ENCODE measurements around the gene CYTH4.
"Not testable (repeated sequence)": the region's sequence is repeated elsewhere in the genome, so short reads cannot be mapped to it uniquely, and the experiment has no call there.

CYTH4 gene, protein sequence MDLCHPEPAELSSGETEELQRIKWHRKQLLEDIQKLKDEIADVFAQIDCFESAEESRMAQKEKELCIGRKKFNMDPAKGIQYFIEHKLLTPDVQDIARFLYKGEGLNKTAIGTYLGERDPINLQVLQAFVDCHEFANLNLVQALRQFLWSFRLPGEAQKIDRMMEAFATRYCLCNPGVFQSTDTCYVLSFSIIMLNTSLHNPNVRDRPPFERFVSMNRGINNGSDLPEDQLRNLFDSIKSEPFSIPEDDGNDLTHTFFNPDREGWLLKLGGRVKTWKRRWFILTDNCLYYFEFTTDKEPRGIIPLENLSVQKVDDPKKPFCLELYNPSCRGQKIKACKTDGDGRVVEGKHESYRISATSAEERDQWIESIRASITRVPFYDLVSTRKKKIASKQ

DNA sequence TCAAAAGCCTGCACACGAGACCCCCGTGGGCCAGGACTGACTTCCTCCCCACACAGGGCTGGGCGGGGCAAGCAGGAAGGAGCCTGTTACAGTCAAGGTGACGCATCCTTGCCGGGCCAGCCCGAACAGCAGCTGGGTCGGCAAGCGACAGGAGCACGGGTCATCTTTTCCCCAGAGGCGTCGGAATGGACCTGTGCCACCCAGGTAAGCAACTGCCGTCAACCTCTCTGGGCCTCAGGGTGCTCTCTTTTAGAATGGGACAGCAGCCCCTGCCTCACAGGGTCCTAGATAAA is at the start of gene CYTH4:
CYTH4 (plus strand) TSS at position 124 of the 293 bp plus-strand sequence; CDS start at position 186, 62 bp downstream.
- no peak for DNase-seq

- DNase-seq, result not testable (repeated sequence)
Measured at GRCh38 chr22:37233371-37233750, 48.9 kb upstream of the CYTH4 start.

GRCh38 chr22:37233751-37234631 is 48.3 kb upstream of the CYTH4 start:
- DNase-seq, result no peak

- DNase-seq, result no peak
Measured at GRCh38 chr22:37234736-37235711, 47.3 kb upstream of the CYTH4 start.

GRCh38 chr22:37235897-37236607 is 46.3 kb upstream of the CYTH4 start:
- DNase-seq, result peak; percentile 4

GRCh38 chr22:37237371-37238268 is 44.7 kb upstream of the CYTH4 start:
- no peak for DNase-seq

DNA sequence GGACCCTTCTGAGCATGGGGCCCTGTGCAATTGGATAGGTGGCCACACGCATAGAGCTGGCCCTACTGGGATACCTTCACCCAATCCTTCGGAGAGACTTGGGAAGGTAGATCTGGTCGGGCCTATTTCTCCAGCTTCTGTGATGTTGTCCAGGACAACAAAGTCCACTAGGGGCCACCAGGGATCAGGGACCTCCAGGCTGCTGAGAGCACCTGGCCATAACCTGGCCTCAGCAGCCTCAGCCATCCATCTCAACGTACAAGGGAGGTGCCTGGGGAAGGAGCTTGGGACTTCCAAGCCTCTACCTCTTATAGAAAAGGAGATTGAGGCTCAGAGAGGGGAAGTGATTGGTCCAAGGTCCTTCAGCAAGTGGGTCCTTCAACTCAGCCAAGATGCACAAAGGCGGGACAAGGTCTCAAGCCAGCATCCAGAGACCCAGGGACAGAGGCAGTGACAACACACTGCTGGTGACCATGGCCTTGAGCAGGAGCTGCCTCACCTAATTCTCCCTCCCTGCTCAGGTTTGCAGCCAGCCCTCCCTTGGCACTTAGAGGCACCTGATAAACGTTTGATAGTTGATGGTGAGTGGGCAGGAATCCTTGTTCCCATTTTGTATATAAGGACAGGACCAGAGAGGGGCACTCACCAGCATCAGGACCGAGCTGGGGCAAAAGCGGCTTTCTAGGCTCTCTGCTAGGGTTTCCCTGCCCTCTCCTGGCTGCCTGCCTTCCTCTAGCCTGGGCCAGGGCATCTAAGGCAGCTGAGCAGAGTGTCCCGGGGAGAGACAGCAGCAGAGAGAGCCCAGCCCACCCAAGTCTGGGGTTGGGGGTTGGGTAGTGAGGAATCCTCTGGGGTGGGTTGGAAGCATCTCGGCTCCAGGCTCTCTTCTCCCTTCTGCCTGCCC is 42.7 kb upstream of the CYTH4 start:
- DNase-seq, result no peak

GRCh38 chr22:37240240-37240940 is 41.9 kb upstream of the CYTH4 start:
- no peak for DNase-seq

DNA sequence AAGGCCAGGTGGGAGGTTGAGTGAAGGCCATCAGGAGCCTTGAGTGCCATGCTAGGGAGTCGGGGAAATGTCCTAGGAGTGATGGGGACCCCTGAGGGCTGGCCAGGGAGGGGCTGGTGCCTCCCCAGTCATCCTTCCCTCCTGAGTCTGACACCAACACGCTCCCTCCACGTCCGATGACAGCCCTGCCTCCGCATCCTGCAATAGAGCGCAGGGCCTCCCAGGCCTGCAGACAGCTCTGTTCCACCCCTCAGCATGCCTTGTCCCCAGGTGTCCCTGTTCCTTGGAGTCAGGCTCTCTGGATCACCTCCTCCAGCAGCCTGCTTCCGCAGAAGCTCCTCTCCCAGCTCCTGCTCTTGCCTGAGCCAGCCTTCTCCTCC is 41.4 kb upstream of the CYTH4 start:
- no peak for DNase-seq

GRCh38 chr22:37241351-37242142 is 40.8 kb upstream of the CYTH4 start:
- no peak for DNase-seq

DNA sequence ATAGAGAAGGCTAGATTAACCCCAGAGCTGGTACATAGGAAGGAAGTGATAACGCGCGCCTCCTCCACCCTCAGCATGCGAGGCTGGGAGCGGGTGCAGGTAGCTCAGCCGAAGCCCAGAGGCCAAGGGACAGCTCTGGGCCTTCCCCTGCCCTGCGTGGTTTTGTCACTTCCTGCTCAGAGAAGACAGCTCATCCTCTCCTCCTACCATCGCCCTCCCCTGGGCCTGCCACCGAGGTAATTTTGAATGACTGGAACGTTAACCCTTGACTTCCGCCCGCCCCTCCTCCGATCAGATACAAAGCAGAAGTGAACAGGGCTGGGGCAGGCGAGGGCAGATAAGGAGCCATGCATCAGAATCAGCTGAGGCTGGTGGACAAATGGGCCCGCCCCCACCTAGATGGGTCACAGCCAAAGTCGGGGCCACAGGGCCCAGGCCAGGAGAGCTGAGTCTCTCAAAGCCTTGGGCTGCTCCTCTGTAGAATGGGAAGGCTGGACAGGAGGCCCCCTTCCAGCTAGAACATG is 39.9 kb upstream of the CYTH4 start:
- DNase-seq, result peak; percentile 98

DNA sequence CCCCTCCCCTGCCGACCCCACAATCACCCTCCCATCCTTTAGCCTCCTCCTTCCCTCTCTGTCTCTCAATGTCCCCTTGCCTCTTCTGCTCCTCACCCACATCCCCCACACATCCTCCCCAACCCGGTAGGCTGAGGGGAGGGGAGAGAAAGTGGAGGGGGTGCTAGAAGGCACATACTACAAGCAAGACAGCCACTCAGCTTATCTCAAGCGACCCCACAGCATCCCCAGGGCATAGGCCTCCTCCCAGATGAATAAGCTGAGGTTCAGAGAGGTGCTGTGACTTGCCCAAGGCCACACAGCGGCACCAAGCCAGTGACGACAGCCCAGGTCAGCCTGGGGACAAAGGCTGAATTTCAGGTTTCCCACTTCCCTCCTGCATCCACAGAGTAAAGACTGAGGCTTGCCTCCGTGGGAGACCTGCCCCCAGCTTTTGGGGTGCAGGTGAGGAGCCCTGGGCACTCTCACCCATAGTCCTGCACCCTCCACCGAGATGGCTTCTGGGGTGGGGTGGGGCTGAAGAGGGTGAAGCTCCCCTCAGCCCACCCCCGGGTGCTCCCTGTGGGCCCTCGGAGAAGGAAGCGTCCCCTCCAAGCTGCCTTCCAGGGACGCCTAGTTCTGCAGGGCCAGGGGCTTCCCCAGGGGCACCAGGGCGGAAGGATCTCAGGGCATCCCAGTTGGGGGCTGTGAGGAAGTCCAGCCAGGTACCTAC is 38.8 kb upstream of the CYTH4 start:
- DNase-seq, result no peak

GRCh38 chr22:37244114-37244921 is 38.0 kb upstream of the CYTH4 start, which contains the start of gene RAC2:
TSS of gene RAC2 (minus strand) at chr22:37244269. CDS start at chr22:37244148, 121 bp downstream.
- DNase-seq, result peak; percentile 99

DNA sequence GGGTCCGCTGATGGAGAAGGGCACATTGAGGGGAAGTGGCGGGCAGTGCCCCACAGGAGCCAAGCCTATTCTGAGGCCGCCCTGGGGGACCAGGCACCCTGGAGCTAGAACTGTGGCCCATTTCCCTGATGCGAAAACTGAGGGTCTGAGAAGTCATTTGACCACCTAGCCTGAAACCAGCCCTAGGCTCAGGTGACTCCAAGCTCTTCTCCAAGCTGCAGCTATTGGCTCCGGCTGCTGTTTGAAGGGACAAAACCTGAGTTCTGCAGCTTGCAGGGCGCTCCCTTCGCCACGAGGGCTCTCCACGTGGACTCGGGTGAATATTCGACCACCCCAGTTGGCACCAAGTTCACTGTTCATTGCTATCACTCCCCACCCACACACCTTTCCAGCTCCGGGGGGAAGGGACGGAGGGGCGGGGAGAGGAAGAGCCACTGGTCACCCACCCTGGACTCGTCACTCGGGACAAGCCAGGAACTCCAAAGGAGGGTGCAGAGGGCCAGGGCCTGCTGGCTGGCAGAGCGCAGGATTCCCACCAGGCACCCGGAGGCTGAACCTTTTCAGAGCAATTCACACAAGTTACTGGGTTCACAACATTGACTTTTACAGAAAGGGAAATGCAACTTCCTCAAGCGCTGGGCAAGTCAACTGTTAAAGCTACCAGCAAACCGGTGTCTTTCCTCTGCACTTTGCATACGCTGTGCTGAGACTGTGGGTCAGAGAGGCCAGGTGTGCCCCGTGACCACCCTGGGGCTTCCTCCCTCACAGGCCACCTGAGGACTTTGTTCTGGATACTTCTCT is 37.2 kb upstream of the CYTH4 start:
- DNase-seq, result peak; percentile 79

DNA sequence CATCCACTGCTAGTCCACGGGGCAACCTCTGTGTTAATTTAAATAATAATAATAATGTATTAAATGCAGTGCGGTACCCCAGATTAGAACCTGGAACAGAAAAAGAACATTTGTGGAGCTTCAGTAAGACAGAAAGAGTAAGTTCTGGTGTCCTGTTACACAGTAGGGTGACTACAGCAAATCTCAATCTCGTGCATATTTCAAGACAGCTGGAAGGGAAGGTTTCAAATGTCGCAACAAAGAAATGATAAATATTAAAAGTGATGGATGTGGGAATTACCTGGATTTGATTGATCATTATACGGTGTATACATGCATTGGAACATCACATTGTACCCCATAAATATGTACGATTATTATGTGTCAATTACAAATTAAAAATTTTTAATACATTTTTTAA is 36.6 kb upstream of the CYTH4 start:
- no peak for DNase-seq

DNA sequence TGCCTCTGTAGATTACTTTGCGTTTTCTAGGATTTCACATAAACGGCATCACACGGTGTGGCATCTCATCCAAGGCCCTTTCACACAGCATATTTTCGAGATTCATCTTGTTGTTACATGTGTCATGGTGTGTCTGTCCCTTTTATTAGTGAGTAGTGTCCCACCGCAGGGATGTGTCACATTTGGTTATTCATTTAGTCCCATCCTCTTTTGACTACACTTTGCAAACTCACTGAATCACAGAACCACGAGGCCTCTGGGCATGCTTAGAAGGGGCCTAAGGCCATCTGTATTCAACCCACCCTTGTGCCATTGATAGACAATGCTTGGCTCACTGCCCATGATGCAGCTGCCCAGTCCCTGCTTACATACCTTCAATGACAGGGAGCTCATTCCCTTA is 34.1 kb upstream of the CYTH4 start:
- no peak for DNase-seq

All from GF-D8 (cell line).